BLaER1 (cell line): ENCODE results near the gene TXNDC8.
"Not testable (repeated sequence)": the region's sequence is repeated elsewhere in the genome, so short reads cannot be mapped to it uniquely, and the experiment has no call there.

Source experiments
- H3K27ac ChIP-seq: shearing (Covaris generic); formaldehyde crosslinking; 2 replicates; pipeline ENCODE4 v1.8.1; 2022
- H3K27me3 ChIP-seq: shearing (Covaris generic); formaldehyde crosslinking; 2 replicates; pipeline ENCODE4 v1.8.1; 2022
- H3K36me3 ChIP-seq: shearing (Covaris generic); formaldehyde crosslinking; 2 replicates; pipeline ENCODE4 v1.8.1; 2022
- H3K4me1 ChIP-seq: shearing (Covaris generic); formaldehyde crosslinking; 2 replicates; pipeline ENCODE4 v1.8.1; 2022
- H3K4me2 ChIP-seq: shearing (Covaris generic); formaldehyde crosslinking; 2 replicates; pipeline ENCODE4 v1.8.1; 2022
- H3K4me3 ChIP-seq: shearing (Covaris generic); formaldehyde crosslinking; 2 replicates; pipeline ENCODE4 v1.8.1; 2022
- H3K9ac ChIP-seq: shearing (Covaris generic); formaldehyde crosslinking; 2 replicates; pipeline ENCODE4 v1.8.1; 2022
- H3K9me3 ChIP-seq: shearing (Covaris generic); formaldehyde crosslinking; 2 replicates; pipeline ENCODE4 v1.8.1; 2022
- H4K20me1 ChIP-seq: shearing (Covaris generic); formaldehyde crosslinking; 2 replicates; pipeline ENCODE4 v1.8.1; 2022
- Cebpa-rat ChIP-seq: shearing (Covaris generic); IDR thresholded peaks from 2 replicates; pipeline ENCODE4 v1.8.1; 2022

Gene TXNDC8

DNA sequence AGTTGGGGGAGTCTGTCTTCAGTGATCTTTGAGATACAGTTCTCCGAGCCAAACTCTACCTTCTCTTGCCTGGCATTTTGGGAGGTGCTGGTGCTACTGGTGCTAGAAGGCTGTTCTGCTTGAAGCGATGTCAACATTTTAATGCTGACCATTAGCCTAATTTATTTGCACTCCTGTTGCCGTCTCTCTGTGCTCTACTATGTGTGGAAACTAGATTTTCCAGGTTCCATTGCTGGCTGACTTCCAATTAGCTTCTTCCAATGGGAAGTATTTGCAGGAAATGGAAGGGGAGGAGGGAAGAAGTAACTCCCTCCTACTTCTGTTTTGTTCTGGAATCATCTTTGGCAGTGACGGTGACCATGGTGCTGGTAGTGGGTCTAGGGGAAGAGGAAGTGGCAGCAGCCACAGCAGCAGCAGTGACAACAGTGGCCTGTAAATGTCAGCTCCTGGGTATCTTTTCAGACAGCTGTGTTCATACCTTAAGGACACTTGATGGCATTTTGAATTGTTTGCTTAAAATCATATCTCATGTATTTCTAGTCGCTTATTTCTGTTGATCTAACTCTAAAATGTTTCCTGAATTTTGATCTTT lies 7.9 kb downstream of the TXNDC8 start:
- no peaks in the 10 kb centered on the region for H4K20me1 ChIP-seq
- no peak overlapping the region for H3K4me3 ChIP-seq
- TF ChIP-seq Cebpa-rat, result no peak
- H3K9me3 ChIP-seq, result no peaks in the 10 kb centered on the region
- no peak overlapping the region for H3K4me2 ChIP-seq
- no peak overlapping the region for H3K9ac ChIP-seq
- no peaks in the 10 kb centered on the region for H3K27me3 ChIP-seq
- no peaks in the 10 kb centered on the region for H3K4me1 ChIP-seq
- no peaks in the 10 kb centered on the region for H3K36me3 ChIP-seq
- H3K27ac ChIP-seq, result no peak overlapping the region

GRCh38 chr9:110328763-110329162 lies 8.9 kb downstream of the TXNDC8 start:
- no peak for TF ChIP-seq Cebpa-rat
- no peak overlapping the region for H3K27ac ChIP-seq
- no peak overlapping the region for H3K4me2 ChIP-seq
- no peaks in the 10 kb centered on the region for H3K27me3 ChIP-seq
- no peaks in the 10 kb centered on the region for H4K20me1 ChIP-seq
- no peak overlapping the region for H3K9ac ChIP-seq
- no peaks in the 10 kb centered on the region for H3K36me3 ChIP-seq
- H3K4me3 ChIP-seq, result no peak overlapping the region
- H3K4me1 ChIP-seq, result no peaks in the 10 kb centered on the region
- no peaks in the 10 kb centered on the region for H3K9me3 ChIP-seq

- TF ChIP-seq Cebpa-rat, result no peak
- Histone ChIP-seq H3K9ac (no peak overlapping the region), H3K27ac (no peak overlapping the region), H3K9me3 (no peaks in the 10 kb centered on the region), H3K4me2 (no peak overlapping the region), H3K4me1 (no peaks in the 10 kb centered on the region), H3K36me3 (no peaks in the 10 kb centered on the region), H3K27me3 (no peaks in the 10 kb centered on the region), H3K4me3 (no peak overlapping the region), H4K20me1 (no peaks in the 10 kb centered on the region)
Observed at GRCh38 chr9:110327716-110328115, 9.9 kb downstream of the TXNDC8 start.

DNA sequence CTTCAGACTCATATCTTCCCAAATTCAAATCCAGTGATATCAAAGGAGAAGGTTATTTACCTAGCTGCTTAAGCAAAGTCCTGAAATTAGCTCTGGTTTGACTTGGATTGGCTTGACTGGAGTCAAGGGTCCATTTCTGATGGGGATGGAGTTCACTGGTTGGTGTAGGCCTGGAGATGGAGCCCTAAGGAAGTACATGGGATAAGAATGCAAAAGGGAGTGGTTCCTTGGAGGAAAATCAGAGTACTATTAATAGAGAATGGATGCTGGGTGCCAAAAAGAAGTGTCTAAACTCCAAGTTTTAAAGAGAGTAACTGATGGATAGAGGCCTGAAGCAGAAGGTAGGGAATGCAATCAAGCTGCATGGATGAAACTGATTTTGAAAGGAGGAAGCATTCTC lies 13.8 kb downstream of the TXNDC8 start:
- Histone ChIP-seq H3K36me3 (no peaks in the 10 kb centered on the region), H3K4me2 (no peak overlapping the region), H3K4me1 (no peaks in the 10 kb centered on the region), H4K20me1 (no peaks in the 10 kb centered on the region), H3K4me3 (no peak overlapping the region), H3K27me3 (no peaks in the 10 kb centered on the region), H3K9me3 (no peaks in the 10 kb centered on the region), H3K27ac (no peak overlapping the region), H3K9ac (no peak overlapping the region)
- no peak for TF ChIP-seq Cebpa-rat

GRCh38 chr9:110320651-110321445 lies 16.8 kb downstream of the TXNDC8 start:
- H3K27me3 ChIP-seq, result no peaks in the 10 kb centered on the region
- no peak for TF ChIP-seq Cebpa-rat
- no peaks in the 10 kb centered on the region for H3K36me3 ChIP-seq
- H3K4me2 ChIP-seq, result no peak overlapping the region
- H3K9me3 ChIP-seq, result no peaks in the 10 kb centered on the region
- no peak overlapping the region for H3K27ac ChIP-seq
- no peak overlapping the region for H3K4me3 ChIP-seq
- no peaks in the 10 kb centered on the region for H4K20me1 ChIP-seq
- no peak overlapping the region for H3K9ac ChIP-seq
- peaks cover 6% of the 10 kb centered on the region; the same call in 1 of the 2 replicates for H3K4me1 ChIP-seq

- H3K9me3 ChIP-seq, result no peaks in the 10 kb centered on the region
- H3K4me1 ChIP-seq, result peaks cover 6% of the 10 kb centered on the region; the same call in 1 of the 2 replicates
- no peak overlapping the region for H3K27ac ChIP-seq
- no peak overlapping the region for H3K4me3 ChIP-seq
- no peaks in the 10 kb centered on the region for H3K36me3 ChIP-seq
- TF ChIP-seq Cebpa-rat, result no peak
- no peak overlapping the region for H3K4me2 ChIP-seq
- H4K20me1 ChIP-seq, result no peaks in the 10 kb centered on the region
- H3K27me3 ChIP-seq, result no peaks in the 10 kb centered on the region
- H3K9ac ChIP-seq, result no peak overlapping the region
Observed at GRCh38 chr9:110319781-110320492, 17.7 kb downstream of the TXNDC8 start.

- no peaks in the 10 kb centered on the region for H4K20me1 ChIP-seq
- no peak overlapping the region for H3K4me2 ChIP-seq
- peaks cover 6% of the 10 kb centered on the region; the same call in 1 of the 2 replicates for H3K4me1 ChIP-seq
- no peak overlapping the region for H3K4me3 ChIP-seq
- H3K36me3 ChIP-seq, result no peaks in the 10 kb centered on the region
- no peaks in the 10 kb centered on the region for H3K27me3 ChIP-seq
- H3K9me3 ChIP-seq, result peaks cover 2% of the 10 kb centered on the region; the same call in 1 of the 2 replicates
- H3K27ac ChIP-seq, result no peak overlapping the region
- no peak for TF ChIP-seq Cebpa-rat
- no peak overlapping the region for H3K9ac ChIP-seq
Observed at GRCh38 chr9:110317911-110318310, 19.8 kb downstream of the TXNDC8 start.

- Histone ChIP-seq H3K9ac (no peak overlapping the region), H4K20me1 (no peaks in the 10 kb centered on the region), H3K4me3 (no peak overlapping the region), H3K9me3 (peaks cover 13% of the 10 kb centered on the region), H3K27ac (no peak overlapping the region), H3K36me3 (no peaks in the 10 kb centered on the region), H3K4me1 (peaks cover 6% of the 10 kb centered on the region; the same call in 1 of the 2 replicates), H3K4me2 (peak overlapping the region; percentile 59), H3K27me3 (no peaks in the 10 kb centered on the region)
- TF ChIP-seq Cebpa-rat, result no peak
Observed at GRCh38 chr9:110316261-110317075, 21.2 kb downstream of the TXNDC8 start.

DNA sequence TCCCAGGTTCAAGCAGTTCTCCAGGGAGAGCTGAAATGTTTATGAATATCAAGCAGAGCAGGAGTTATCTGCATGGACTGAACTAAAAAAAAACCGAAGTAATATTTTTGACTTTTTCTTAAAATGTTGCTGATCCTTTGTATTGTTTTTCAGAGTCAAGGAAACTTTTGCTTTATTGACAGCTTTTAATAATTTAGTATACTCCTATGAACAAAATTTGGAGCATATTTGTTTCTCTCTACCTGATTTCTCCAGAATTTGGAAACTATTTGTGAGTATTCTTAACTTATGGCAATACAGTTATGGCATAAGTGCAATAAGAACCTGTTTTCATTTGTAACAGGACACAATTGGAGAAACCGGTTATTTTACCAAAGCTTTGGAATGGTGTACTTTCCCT lies 25.7 kb downstream of the TXNDC8 start:
- H3K4me2 ChIP-seq, H3K36me3 ChIP-seq, H3K4me3 ChIP-seq, H3K27ac ChIP-seq, H3K9ac ChIP-seq, H4K20me1 ChIP-seq, H3K27me3 ChIP-seq: not testable (repeated sequence)
- peaks cover 13% of the 10 kb centered on the region for H3K9me3 ChIP-seq
- H3K4me1 ChIP-seq, result peaks cover 16% of the 10 kb centered on the region
